ENCODE data around the gene KCNJ18.
"Not testable (repeated sequence)": the region's sequence is repeated elsewhere in the genome, so short reads cannot be mapped to it uniquely, and the experiment has no call there.

The KCNJ18 gene

GRCh38 chr17:21670361-21671155, 21.8 kb upstream of the KCNJ18 start:
- DNase-seq (ENCODE audit: low read depth, low spot score), result not testable (repeated sequence)

GRCh38 chr17:21671437-21671836, 20.9 kb upstream of the KCNJ18 start:
- DNase-seq (ENCODE audit: low read depth, low spot score), result not testable (repeated sequence)

- not testable (repeated sequence) for DNase-seq (ENCODE audit: low read depth, low spot score)
Observed at GRCh38 chr17:21671871-21672270, 20.5 kb upstream of the KCNJ18 start.

GRCh38 chr17:21673451-21674241, 18.7 kb upstream of the KCNJ18 start:
- DNase-seq (ENCODE audit: low read depth, low spot score), result not testable (repeated sequence)

GRCh38 chr17:21674242-21674731, 18.0 kb upstream of the KCNJ18 start:
- no peak for DNase-seq (ENCODE audit: low read depth, low spot score)

GRCh38 chr17:21674891-21675738, 17.2 kb upstream of the KCNJ18 start:
- DNase-seq (ENCODE audit: low read depth, low spot score), result not testable (repeated sequence)

GRCh38 chr17:21675739-21676130, 16.6 kb upstream of the KCNJ18 start:
- not testable (repeated sequence) for DNase-seq (ENCODE audit: low read depth, low spot score)

- no peak for DNase-seq (ENCODE audit: low read depth, low spot score)
Observed at GRCh38 chr17:21676281-21677111, 15.8 kb upstream of the KCNJ18 start.

- DNase-seq (ENCODE audit: low read depth, low spot score), result no peak
Observed at GRCh38 chr17:21677126-21677910, 15.0 kb upstream of the KCNJ18 start.

GRCh38 chr17:21677911-21678310, 14.4 kb upstream of the KCNJ18 start:
- DNase-seq (ENCODE audit: low read depth, low spot score), result no peak

- DNase-seq (ENCODE audit: low read depth, low spot score), result no peak
Observed at GRCh38 chr17:21678393-21679081, 13.8 kb upstream of the KCNJ18 start.

- no peak for DNase-seq (ENCODE audit: low read depth, low spot score)
Observed at GRCh38 chr17:21679256-21680146, 12.8 kb upstream of the KCNJ18 start.

- DNase-seq (ENCODE audit: low read depth, low spot score), result no peak
Observed at GRCh38 chr17:21680366-21680765, 12.0 kb upstream of the KCNJ18 start.

- not testable (repeated sequence) for DNase-seq (ENCODE audit: low read depth, low spot score)
Observed at GRCh38 chr17:21680850-21681351, 11.4 kb upstream of the KCNJ18 start.

GRCh38 chr17:21681576-21681975, 10.7 kb upstream of the KCNJ18 start:
- DNase-seq (ENCODE audit: low read depth, low spot score), result not testable (repeated sequence)

GRCh38 chr17:21682130-21682529, 10.2 kb upstream of the KCNJ18 start:
- not testable (repeated sequence) for DNase-seq (ENCODE audit: low read depth, low spot score)

- DNase-seq (ENCODE audit: low read depth, low spot score), result not testable (repeated sequence)
Observed at GRCh38 chr17:21683142-21683712, 9.1 kb upstream of the KCNJ18 start.

- not testable (repeated sequence) for DNase-seq (ENCODE audit: low read depth, low spot score)
Observed at GRCh38 chr17:21683897-21684296, 8.4 kb upstream of the KCNJ18 start.
